GM23248 (cell line): ENCODE results near the gene PLVAP. TPM values are rescaled to one million over a fixed set of nuclear protein-coding genes. Genes with fewer than 3 reads are reported as not detected.

ENCODE experiments used
- DNase-seq: peaks from one replicate; pipeline ENCODE4 v3.0.0-alpha.2; 2015
- H2AFZ ChIP-seq: fragments of 200-600 bp; sonication (generic); 2 replicates; pipeline ENCODE4 v1.6.1; 2016; ENCODE audit warnings: antibody characterized with exemption
- H3F3A ChIP-seq: fragments of 200-600 bp; sonication (generic); 2 replicates; pipeline ENCODE4 v1.6.1; 2016; ENCODE audit warnings: mild to moderate bottlenecking, antibody characterized with exemption, mixed run types; ENCODE audit not compliant: insufficient read depth
- H3K27ac ChIP-seq: fragments of 200-600 bp; sonication (generic); 2 replicates; pipeline ENCODE4 v1.5.1; 2016; ENCODE audit warnings: mild to moderate bottlenecking
- H3K27me3 ChIP-seq: fragments of 200-600 bp; sonication (generic); replicated peaks from 2 replicates; pipeline ENCODE4 v1.6.1; 2016; ENCODE audit warnings: mild to moderate bottlenecking; ENCODE audit not compliant: insufficient read depth
- H3K36me3 ChIP-seq: fragments of 200-600 bp; sonication (generic); 2 replicates; pipeline ENCODE4 v1.6.1; 2016; ENCODE audit warnings: low read depth, mild to moderate bottlenecking
- H3K4me1 ChIP-seq: fragments of 200-600 bp; sonication (generic); 2 replicates; pipeline ENCODE4 v1.6.1; 2016; ENCODE audit warnings: mild to moderate bottlenecking; ENCODE audit not compliant: insufficient read depth
- H3K4me2 ChIP-seq: fragments of 200-600 bp; sonication (generic); one replicate; pipeline ENCODE4 v1.6.1; 2016; ENCODE audit warnings: mild to moderate bottlenecking; ENCODE audit not compliant: unreplicated experiment
- H3K4me3 ChIP-seq: fragments of 200-600 bp; sonication (generic); 2 replicates; pipeline ENCODE4 v1.5.1; 2016; ENCODE audit warnings: mild to moderate bottlenecking
- H3K79me2 ChIP-seq: fragments of 200-600 bp; sonication (generic); 2 replicates; pipeline ENCODE4 v1.6.1; 2016; ENCODE audit warnings: mild to moderate bottlenecking; ENCODE audit not compliant: insufficient read depth
- H3K9ac ChIP-seq: fragments of 200-600 bp; sonication (generic); 2 replicates; pipeline ENCODE4 v1.6.1; 2016; ENCODE audit warnings: mild to moderate bottlenecking
- H3K9me2 ChIP-seq: fragments of 200-600 bp; sonication (generic); 2 replicates; pipeline ENCODE4 v1.6.1; 2016; ENCODE audit warnings: mixed run types, mild to moderate bottlenecking, moderate library complexity; ENCODE audit not compliant: insufficient read depth
- H3K9me3 ChIP-seq: fragments of 200-600 bp; sonication (generic); one replicate; pipeline ENCODE4 v1.6.1; 2017; ENCODE audit warnings: low read depth
- H4K20me1 ChIP-seq: fragments of 200-600 bp; sonication (generic); 2 replicates; pipeline ENCODE4 v1.6.0; 2016; ENCODE audit not compliant: insufficient read depth
- EZH2 ChIP-seq: fragments of 200-600 bp; sonication (generic); IDR thresholded peaks from 2 replicates; pipeline ENCODE4 v1.6.1; 2018; ENCODE audit warnings: antibody characterized with exemption, mild to moderate bottlenecking; ENCODE audit not compliant: insufficient read depth, poor library complexity, severe bottlenecking
- EZH2phosphoT487 ChIP-seq: fragments of 200-600 bp; sonication (generic); IDR thresholded peaks from 2 replicates; pipeline ENCODE4 v1.6.1; 2018; ENCODE audit warnings: antibody characterized with exemption, moderate library complexity, mild to moderate bottlenecking, low read depth; ENCODE audit not compliant: insufficient read depth
- WGBS, 2 experiments: methylation state at CpG; one replicate each; pipeline ENCODE4 v1.1.6; 2015 to 2017; ENCODE audit warnings: low lambda C conversion rate in 2 of 2, low coverage in 1 of 2; ENCODE audit errors: missing lambda C conversion rate in 2 of 2; 5-methylcytosine and 5-hydroxymethylcytosine counted together
- in situ Hi-C: fragments of 300-500 bp; cut with MboI; formaldehyde crosslinking; loops from 2 replicates; pipeline ENCODE4 v1.15.0; 2020
- polyA plus RNA-seq: library from polyadenylated mRNA; unstranded; fragments of >200 nt; fragmentation: Nextera tagmentation; extraction: Ambion mirVana; gene quantifications from 2 replicates; pipeline ENCODE4 v1.2.1, GENCODE V29; 2016
- total RNA-seq: library from RNA; depleted of rRNA; stranded (reverse); fragments of >200 nt; shearing (Covaris generic); gene quantifications from 2 replicates; pipeline ENCODE4 v1.2.3, GENCODE V29; 2014

PLVAP gene
- total and polyA plus RNA-seq, 2 experiments from 2014 or later, result not detected

- in situ Hi-C loops, result no loop called here
- no peaks in the 10 kb centered on the region for H3K27me3 ChIP-seq
- no peaks in the 10 kb centered on the region for H3K9me2 ChIP-seq
- peaks cover 7% of the 10 kb centered on the region; the same call in 1 of the 2 replicates for H3K4me1 ChIP-seq
- TF ChIP-seq EZH2, result no peak
- TF ChIP-seq EZH2phosphoT487, result no peak
- H4K20me1 ChIP-seq, result no peaks in the 10 kb centered on the region
- peak; percentile 99 for DNase-seq
- peak within 1 kb of the TSS; percentile 63 for H3K9ac ChIP-seq
- H3K79me2 ChIP-seq, result no peaks in the 10 kb centered on the region
- H3F3A ChIP-seq, result peaks cover 11% of the 10 kb centered on the region; the same call in 1 of the 2 replicates
- peak within 1 kb of the TSS; percentile 93 for H3K4me2 ChIP-seq
- no peak within 1 kb of the TSS for H3K27ac ChIP-seq
- H3K36me3 ChIP-seq, result no peaks in the 10 kb centered on the region
- peak within 1 kb of the TSS; percentile 77 for H3K4me3 ChIP-seq
- no peaks in the 10 kb centered on the region for H3K9me3 ChIP-seq
- WGBS, 2 experiments, result 3% methylated on average over 60 to 62 of the region's 86 CpGs
- peak within 1 kb of the TSS; percentile 91 for H2AFZ ChIP-seq
Measured at GRCh38 chr19:17334414-17335409, 42.4 kb downstream of the PLVAP start, which contains the start of gene ANO8. Gene ANO8, minus strand, starts transcription at chr19:17334855. Its CDS starts 185 bp downstream, at chr19:17334670.

GRCh38 chr19:17333611-17334413, 43.3 kb downstream of the PLVAP start:
- Histone ChIP-seq H3F3A (peaks cover 11% of the 10 kb centered on the region; the same call in 1 of the 2 replicates), H3K27ac (no peak overlapping the region), H3K9ac (peak overlapping the region; percentile 63), H3K36me3 (no peaks in the 10 kb centered on the region), H3K27me3 (no peaks in the 10 kb centered on the region), H3K4me3 (peak overlapping the region; percentile 77), H4K20me1 (no peaks in the 10 kb centered on the region), H3K79me2 (no peaks in the 10 kb centered on the region), H3K9me2 (no peaks in the 10 kb centered on the region), H3K4me2 (peak overlapping the region; percentile 71), H2AFZ (peak overlapping the region; percentile 88), H3K4me1 (peaks cover 7% of the 10 kb centered on the region; the same call in 1 of the 2 replicates), H3K9me3 (no peaks in the 10 kb centered on the region)
- WGBS, 2 experiments, result 23 to 33% methylated on average over 45 to 51 of the region's 52 CpGs
- TF ChIP-seq EZH2 (no peak), EZH2phosphoT487 (no peak)
- peak; percentile 91 for DNase-seq
- in situ Hi-C loops, result no loop called here

DNA sequence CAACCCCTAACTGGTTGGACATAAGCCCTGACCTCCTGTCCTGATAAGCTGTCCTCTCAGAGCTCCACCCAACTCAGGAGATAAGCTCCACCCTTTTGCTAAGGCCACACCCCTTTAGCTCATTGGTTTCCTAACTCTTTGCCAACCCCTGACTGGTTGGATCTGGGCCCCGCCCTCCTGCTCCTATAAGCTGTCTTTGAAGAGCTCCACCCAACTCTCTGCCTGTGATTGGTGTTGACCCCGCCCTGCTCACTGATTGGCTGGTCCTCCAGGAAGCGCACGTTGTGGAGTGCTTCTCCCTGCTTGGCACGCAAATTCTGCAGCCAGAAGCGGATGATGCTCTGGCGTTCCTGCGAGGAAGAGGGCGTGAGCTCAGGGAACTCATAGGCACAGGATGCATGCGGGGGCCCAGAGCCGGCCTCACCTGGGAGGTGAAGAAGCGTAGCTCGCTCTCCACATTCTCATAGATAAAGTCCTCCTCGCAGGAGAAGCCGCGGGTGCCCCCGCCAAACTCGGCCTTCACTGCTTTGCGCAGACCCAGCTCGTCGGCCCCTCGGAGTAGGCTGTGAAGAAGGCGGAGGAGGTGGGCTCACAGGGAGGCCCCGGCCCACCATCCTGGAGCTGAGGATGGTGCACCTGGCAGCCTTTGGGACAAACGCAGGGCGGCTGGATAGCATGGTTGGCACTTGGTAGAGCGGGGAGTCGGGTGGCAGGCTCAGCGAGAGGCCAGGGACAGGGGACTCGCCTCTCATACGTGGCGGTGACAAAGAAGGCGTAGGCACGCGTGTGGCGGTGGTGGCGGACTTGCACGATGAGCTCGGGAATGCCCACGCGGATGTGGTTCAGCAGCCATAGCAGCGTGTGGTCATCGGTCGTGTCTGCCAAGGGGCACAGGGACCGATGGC, 44.2 kb downstream of the PLVAP start:
- no peak overlapping the region for H3K27ac ChIP-seq
- WGBS, 2 experiments, result 96% methylated on average over 45 of the region's 45 CpGs
- peaks cover 11% of the 10 kb centered on the region; the same call in 1 of the 2 replicates for H3F3A ChIP-seq
- H3K9me3 ChIP-seq, result no peaks in the 10 kb centered on the region
- DNase-seq, result peak; percentile 62
- H4K20me1 ChIP-seq, result no peaks in the 10 kb centered on the region
- H3K9me2 ChIP-seq, result no peaks in the 10 kb centered on the region
- no peaks in the 10 kb centered on the region for H3K36me3 ChIP-seq
- H3K4me2 ChIP-seq, result no peak overlapping the region
- H3K27me3 ChIP-seq, result no peaks in the 10 kb centered on the region
- TF ChIP-seq EZH2phosphoT487, result no peak
- TF ChIP-seq EZH2, result no peak
- H3K4me3 ChIP-seq, result no peak overlapping the region
- no peak overlapping the region for H2AFZ ChIP-seq
- in situ Hi-C loops, result no loop called here
- no peak overlapping the region for H3K9ac ChIP-seq
- peaks cover 7% of the 10 kb centered on the region; the same call in 1 of the 2 replicates for H3K4me1 ChIP-seq
- no peaks in the 10 kb centered on the region for H3K79me2 ChIP-seq
